ENCODE measurements around the gene TM4SF4. TPM values are rescaled to one million over a fixed set of nuclear protein-coding genes. Genes with fewer than 3 reads are reported as not detected.

TM4SF4 gene
- total RNA-seq, 1 experiment from 2014 or later, result 2.7 TPM

GRCh38 chr3:149509526-149509925 is 35.0 kb downstream of the TM4SF4 start:
- Mint-ChIP-seq H3K36me3 (ENCODE audit: insufficient read depth, unreplicated experiment) (peaks cover 5% of the 10 kb centered on the region), H3K4me3 (ENCODE audit: unreplicated experiment) (no peak overlapping the region), H3K27ac (ENCODE audit: unreplicated experiment) (no peak overlapping the region), H3K9me3 (ENCODE audit: unreplicated experiment) (no peaks in the 10 kb centered on the region), H3K4me1 (ENCODE audit: low read depth, unreplicated experiment) (peaks cover 30% of the 10 kb centered on the region), H3K27me3 (ENCODE audit: insufficient read depth, unreplicated experiment) (no peaks in the 10 kb centered on the region)
- Histone ChIP-seq H3K4me1 (peaks cover 28% of the 10 kb centered on the region), H3K27me3 (replicated peaks; ENCODE audit: control insufficient read depth, insufficient read depth, low read length) (no peaks in the 10 kb centered on the region), H3K36me3 (ENCODE audit: control insufficient read depth, insufficient read depth, low read length) (no peaks in the 10 kb centered on the region), H3K4me3 (ENCODE audit: low read depth, low read length) (no peak overlapping the region), H3K9me3 (no peaks in the 10 kb centered on the region)
- ChIA-PET CTCF (interaction anchor here (0.6 kb wide), 1 partner anchor 122 kb away, joined by 3 read pairs; no protein-coding TSS in a partner anchor), POLR2A (no interaction called here)
- intact Hi-C loops (cut with micrococcal nuclease; ENCODE audit: unreplicated experiment), result no loop called here
- no TSS peak for BruUV-seq (replicated peaks)
- no peak for DNase-seq
- no peak for TF ChIP-seq CTCF (IDR thresholded peaks at IDR 0.05; ENCODE audit: insufficient read depth in 1 of 2, low read depth in 1 of 2, low read length in 1 of 2, severe bottlenecking in 1 of 2, unreplicated experiment in 1 of 2)

- no peak overlapping the region for H3K27ac Mint-ChIP-seq (ENCODE audit: unreplicated experiment)
- H3K27me3 Mint-ChIP-seq (ENCODE audit: insufficient read depth, unreplicated experiment), result no peaks in the 10 kb centered on the region
- DNase-seq, result no peak
- Histone ChIP-seq H3K36me3 (ENCODE audit: control insufficient read depth, insufficient read depth, low read length) (no peaks in the 10 kb centered on the region), H3K4me1 (peaks cover 28% of the 10 kb centered on the region), H3K4me3 (ENCODE audit: low read depth, low read length) (no peak overlapping the region), H3K27me3 (replicated peaks; ENCODE audit: control insufficient read depth, insufficient read depth, low read length) (no peaks in the 10 kb centered on the region), H3K9me3 (no peaks in the 10 kb centered on the region)
- CTCF ChIA-PET, result interaction anchor here (0.7 kb wide), 1 partner anchor 298 kb away, joined by 3 read pairs; no protein-coding TSS in a partner anchor
- H3K4me3 Mint-ChIP-seq (ENCODE audit: unreplicated experiment), result no peak overlapping the region
- H3K9me3 Mint-ChIP-seq (ENCODE audit: unreplicated experiment), result no peaks in the 10 kb centered on the region
- peaks cover 30% of the 10 kb centered on the region for H3K4me1 Mint-ChIP-seq (ENCODE audit: low read depth, unreplicated experiment)
- BruUV-seq (replicated peaks), result no TSS peak
- TF ChIP-seq CTCF (IDR thresholded peaks at IDR 0.05; ENCODE audit: insufficient read depth in 1 of 2, low read depth in 1 of 2, low read length in 1 of 2, severe bottlenecking in 1 of 2, unreplicated experiment in 1 of 2), result no peak
- intact Hi-C loops (cut with micrococcal nuclease; ENCODE audit: unreplicated experiment), result loop anchor here (5.0 kb wide), 1 partner anchor 262 kb away; no protein-coding TSS in a partner anchor
- peaks cover 5% of the 10 kb centered on the region for H3K36me3 Mint-ChIP-seq (ENCODE audit: insufficient read depth, unreplicated experiment)
- POLR2A ChIA-PET, result no interaction called here
Measured at GRCh38 chr3:149510480-149510879, 36.0 kb downstream of the TM4SF4 start.

GRCh38 chr3:149511040-149511626 is 36.6 kb downstream of the TM4SF4 start:
- H3K4me1 Mint-ChIP-seq (ENCODE audit: low read depth, unreplicated experiment), result peaks cover 30% of the 10 kb centered on the region
- POLR2A ChIA-PET, result no interaction called here
- no TSS peak for BruUV-seq (replicated peaks)
- H3K4me3 Mint-ChIP-seq (ENCODE audit: unreplicated experiment), result no peak overlapping the region
- no peaks in the 10 kb centered on the region for H3K27me3 Mint-ChIP-seq (ENCODE audit: insufficient read depth, unreplicated experiment)
- H3K9me3 ChIP-seq, result no peaks in the 10 kb centered on the region
- H3K9me3 Mint-ChIP-seq (ENCODE audit: unreplicated experiment), result no peaks in the 10 kb centered on the region
- no peak for DNase-seq
- intact Hi-C loops (cut with micrococcal nuclease; ENCODE audit: unreplicated experiment), result loop anchor here (5.0 kb wide), 1 partner anchor 261 kb away; no protein-coding TSS in a partner anchor
- no peak overlapping the region for H3K4me3 ChIP-seq (ENCODE audit: low read depth, low read length)
- TF ChIP-seq CTCF (IDR thresholded peaks at IDR 0.05; ENCODE audit: insufficient read depth in 1 of 2, low read depth in 1 of 2, low read length in 1 of 2, severe bottlenecking in 1 of 2, unreplicated experiment in 1 of 2), result no peak
- no peak overlapping the region for H3K27ac Mint-ChIP-seq (ENCODE audit: unreplicated experiment)
- CTCF ChIA-PET, result no interaction called here
- H3K27me3 ChIP-seq (replicated peaks; ENCODE audit: control insufficient read depth, insufficient read depth, low read length), result no peaks in the 10 kb centered on the region
- no peaks in the 10 kb centered on the region for H3K36me3 ChIP-seq (ENCODE audit: control insufficient read depth, insufficient read depth, low read length)
- peaks cover 28% of the 10 kb centered on the region for H3K4me1 ChIP-seq
- H3K36me3 Mint-ChIP-seq (ENCODE audit: insufficient read depth, unreplicated experiment), result peaks cover 5% of the 10 kb centered on the region

All from Caco-2 (cell line).